H9 (cell line): Measurements from ENCODE around the gene SNRNP40. TPM values are rescaled to one million over a fixed set of nuclear protein-coding genes. Genes with fewer than 3 reads are reported as not detected.
A peak's percentile ranks its signal among the peaks of the same experiment; 100 is the strongest.

Experiments used
- DNase-seq: peaks from one replicate; pipeline ENCODE4 v3.0.0-alpha.2; 2017
- H2AFZ ChIP-seq: one replicate; pipeline ENCODE4 v1.6.1; 2013; ENCODE audit warnings: mild to moderate bottlenecking, low read length, control low read depth, moderate library complexity
- H2AK5ac ChIP-seq: 2 replicates; pipeline ENCODE4 v1.6.1; 2013; ENCODE audit warnings: low read length, control low read depth, mixed read lengths; ENCODE audit not compliant: insufficient read length
- H2BK120ac ChIP-seq: one replicate; pipeline ENCODE4 v1.6.1; 2013; ENCODE audit warnings: low read depth, mild to moderate bottlenecking, low read length, control low read depth, inconsistent platforms; ENCODE audit not compliant: poor library complexity, severe bottlenecking
- H2BK12ac ChIP-seq: 2 replicates; pipeline ENCODE4 v1.6.1; 2013; ENCODE audit warnings: low read length, control low read depth, mixed read lengths, low read depth; ENCODE audit not compliant: insufficient read length
- H2BK15ac ChIP-seq: 2 replicates; pipeline ENCODE4 v1.6.1; 2013; ENCODE audit warnings: low read depth, low read length, control low read depth
- H2BK20ac ChIP-seq: one replicate; pipeline ENCODE4 v1.6.1; 2013; ENCODE audit warnings: low read depth, mild to moderate bottlenecking, low read length, control low read depth, inconsistent platforms; ENCODE audit not compliant: poor library complexity, severe bottlenecking
- H2BK5ac ChIP-seq: 2 replicates; pipeline ENCODE4 v1.6.1; 2013; ENCODE audit warnings: low read length, control low read depth, mixed read lengths; ENCODE audit not compliant: insufficient read length
- H3K14ac ChIP-seq: 2 replicates; pipeline ENCODE4 v1.6.1; 2013; ENCODE audit warnings: low read length, control low read depth; ENCODE audit not compliant: insufficient read depth
- H3K18ac ChIP-seq: 2 replicates; pipeline ENCODE4 v1.6.1; 2013; ENCODE audit warnings: low read depth, mild to moderate bottlenecking, mixed read lengths, low read length, control low read depth; ENCODE audit not compliant: insufficient read length
- H3K23ac ChIP-seq: 2 replicates; pipeline ENCODE4 v1.6.1; 2013; ENCODE audit warnings: low read length, control low read depth, mixed read lengths, low read depth; ENCODE audit not compliant: insufficient read length
- H3K23me2 ChIP-seq: 2 replicates; pipeline ENCODE4 v1.6.1; 2013; ENCODE audit warnings: low read depth, mild to moderate bottlenecking, mixed read lengths, low read length, control low read depth; ENCODE audit not compliant: insufficient read length, poor library complexity, severe bottlenecking
- H3K27ac ChIP-seq: 2 replicates; pipeline ENCODE4 v1.5.1; 2013; ENCODE audit warnings: low read length, control low read depth, mixed read lengths, low read depth; ENCODE audit not compliant: insufficient read length
- H3K27me3 ChIP-seq: 2 replicates; pipeline ENCODE4 v1.6.1; 2013; ENCODE audit warnings: low read length, control low read depth, inconsistent platforms; ENCODE audit not compliant: insufficient read depth
- H3K4ac ChIP-seq: 2 replicates; pipeline ENCODE4 v1.6.1; 2013; ENCODE audit warnings: low read depth, mild to moderate bottlenecking, control low read depth, inconsistent platforms, low read length, moderate library complexity
- H3K4me1 ChIP-seq: 2 replicates; pipeline ENCODE4 v1.6.1; 2013; ENCODE audit warnings: low read length, control low read depth, inconsistent platforms; ENCODE audit not compliant: insufficient read depth
- H3K4me2 ChIP-seq: 2 replicates; pipeline ENCODE4 v1.6.1; 2013; ENCODE audit warnings: low read length, control low read depth, mixed read lengths; ENCODE audit not compliant: insufficient read length, insufficient read depth
- H3K56ac ChIP-seq: 2 replicates; pipeline ENCODE4 v1.6.1; 2013; ENCODE audit warnings: low read depth, mild to moderate bottlenecking, mixed read lengths, low read length, control low read depth; ENCODE audit not compliant: insufficient read length
- H3K79me1 ChIP-seq: 2 replicates; pipeline ENCODE4 v1.6.1; 2013; ENCODE audit warnings: low read depth, mild to moderate bottlenecking, moderate library complexity, low read length, control low read depth, inconsistent platforms; ENCODE audit not compliant: insufficient read depth, poor library complexity, severe bottlenecking
- H3K79me2 ChIP-seq: 2 replicates; pipeline ENCODE4 v1.6.1; 2013; ENCODE audit warnings: low read length, control low read depth, inconsistent platforms; ENCODE audit not compliant: insufficient read depth
- H3K9ac ChIP-seq: 2 replicates; pipeline ENCODE4 v1.6.1; 2013; ENCODE audit warnings: low read length, control low read depth, mixed read lengths; ENCODE audit not compliant: insufficient read length; ENCODE audit errors: extremely low read depth
- H3K9me3 ChIP-seq: one replicate; pipeline ENCODE4 v1.6.1; 2013; ENCODE audit warnings: low read depth, low read length, inconsistent platforms; ENCODE audit not compliant: control insufficient read depth
- H3T11ph ChIP-seq: one replicate; pipeline ENCODE4 v1.6.1; 2013; ENCODE audit warnings: mild to moderate bottlenecking, low read length, control low read depth, inconsistent platforms
- H4K20me1 ChIP-seq: one replicate; pipeline ENCODE4 v1.6.1; 2013; ENCODE audit not compliant: control insufficient read depth, insufficient read length, insufficient read depth
- H4K5ac ChIP-seq: 2 replicates; pipeline ENCODE4 v1.6.1; 2013; ENCODE audit warnings: low read depth, mild to moderate bottlenecking, mixed read lengths, low read length, control low read depth; ENCODE audit not compliant: insufficient read length
- H4K8ac ChIP-seq: replicated peaks from 2 replicates; pipeline ENCODE4 v1.6.1; 2013; ENCODE audit warnings: low read length, control low read depth, mixed read lengths, low read depth; ENCODE audit not compliant: insufficient read length
- H4K91ac ChIP-seq: 2 replicates; pipeline ENCODE4 v1.6.1; 2013; ENCODE audit warnings: low read depth, mild to moderate bottlenecking, moderate library complexity, mixed read lengths, low read length, control low read depth; ENCODE audit not compliant: insufficient read length
- H3K27ac Mint-ChIP-seq, 3 experiments: 2 replicates in 2 of 3; 3 replicates in 1 of 3; pipeline ENCODE4 v1.8.0; 2020 to 2021; ENCODE audit warnings: mixed read lengths in 3 of 3, mild to moderate bottlenecking in 1 of 3, moderate library complexity in 1 of 3
- H3K27me3 Mint-ChIP-seq: 2 replicates; pipeline ENCODE4 v1.8.0; 2021; ENCODE audit warnings: low read depth, mild to moderate bottlenecking, moderate library complexity, mixed read lengths
- H3K36me3 Mint-ChIP-seq, 3 experiments: 2 replicates in 2 of 3; 3 replicates in 1 of 3; pipeline ENCODE4 v1.8.0; 2020 to 2021; ENCODE audit warnings: low read depth in 3 of 3, mixed read lengths in 3 of 3; ENCODE audit not compliant: insufficient read depth in 1 of 3
- H3K4me1 Mint-ChIP-seq, 2 experiments: 2 replicates each; pipeline ENCODE4 v1.8.0; 2020; ENCODE audit warnings: mixed read lengths in 2 of 2
- H3K4me3 Mint-ChIP-seq, 2 experiments: 2 replicates in 1 of 2; 3 replicates in 1 of 2; pipeline ENCODE4 v1.8.0; 2020 to 2021; ENCODE audit warnings: mild to moderate bottlenecking in 2 of 2, mixed read lengths in 2 of 2, moderate library complexity in 1 of 2
- H3K9me3 Mint-ChIP-seq, 2 experiments: 2 replicates in 1 of 2; 3 replicates in 1 of 2; pipeline ENCODE4 v1.8.0; 2020; ENCODE audit warnings: mild to moderate bottlenecking in 2 of 2, mixed read lengths in 2 of 2, moderate library complexity in 1 of 2
- CTCF ChIP-seq: fragments of 200-600 bp; sonication (generic); conservative IDR thresholded peaks from 3 replicates; pipeline ENCODE4 v1.8.0; 2021; ENCODE audit warnings: antibody characterized with exemption, mild to moderate bottlenecking
- WGBS: extraction: QIAGEN DNeasy Blood & Tissue Kit; methylation state at CpG from one replicate; pipeline ENCODE4 v1.1.7; 2013; ENCODE audit warnings: missing lambda C conversion rate, low lambda C conversion rate, mixed read lengths; ENCODE audit not compliant: insufficient read length; ENCODE audit errors: extremely low coverage; 5-methylcytosine and 5-hydroxymethylcytosine counted together
- total RNA-seq: library from RNA; stranded (reverse); gene quantifications from 2 replicates; pipeline ENCODE4 v1.2.1, GENCODE V29; 2021

SNRNP40 gene
- total RNA-seq, 1 experiment from 2014 or later = 132 TPM

GRCh38 chr1:31214316-31215064, 82.1 kb downstream of the SNRNP40 start:
- H3K23me2 ChIP-seq = no peaks in the 10 kb centered on the region
- H4K20me1 ChIP-seq = no peaks in the 10 kb centered on the region

More at GRCh38 chr1:31214316-31215064, 82.1 kb downstream of the SNRNP40 start:
- H3K4me2 ChIP-seq = no peak overlapping the region
- H2BK120ac ChIP-seq = no peak overlapping the region
- no peak overlapping the region for H2AK5ac ChIP-seq
- H2BK15ac ChIP-seq = no peak overlapping the region; the same call in 1 of the 2 replicates
- no peaks in the 10 kb centered on the region for H3K27me3 ChIP-seq
- DNase-seq = peak; percentile 85
- Mint-ChIP-seq H3K36me3 (no peaks in the 10 kb centered on the region), H3K27me3 (no peaks in the 10 kb centered on the region; the same call in 1 of the 2 replicates), H3K9me3 (no peaks in the 10 kb centered on the region), H3K27ac (no peak overlapping the region), H3K4me3 (no peak overlapping the region), H3K4me1 (peaks cover 15 to 21% of the 10 kb centered on the region in 2 experiments)
- no peaks in the 10 kb centered on the region for H3K9me3 ChIP-seq
- H3K56ac ChIP-seq = no peak overlapping the region
- no peak overlapping the region for H3K18ac ChIP-seq
- H2BK20ac ChIP-seq = no peak overlapping the region
- H3K27ac ChIP-seq = no peak overlapping the region
- no peaks in the 10 kb centered on the region; the same call in 1 of the 2 replicates for H3K4me1 ChIP-seq
- no peak overlapping the region for H2BK12ac ChIP-seq
- H4K8ac ChIP-seq = no peak overlapping the region
- H2AFZ ChIP-seq = no peak overlapping the region
- H3K14ac ChIP-seq = no peak overlapping the region
- no peak overlapping the region for H3K4ac ChIP-seq
- H3K9ac ChIP-seq = no peak overlapping the region
- peak; percentile 69 for TF ChIP-seq CTCF
- no peak overlapping the region for H3K23ac ChIP-seq
- no CpG with 5 or more reads among the region's 12 CpGs for WGBS
- H4K5ac ChIP-seq = no peak overlapping the region
- no peaks in the 10 kb centered on the region for H3K79me1 ChIP-seq
- H2BK5ac ChIP-seq = no peak overlapping the region
- no peaks in the 10 kb centered on the region; the same call in 1 of the 2 replicates for H3K79me2 ChIP-seq
- H4K91ac ChIP-seq = no peak overlapping the region
- no peak overlapping the region for H3T11ph ChIP-seq

Other genes starting within 250 kb of the SNRNP40 start
- 158 and 164 TPM in 2 replicates for gene PUM1, start 231.1 kb downstream of the SNRNP40 start, total RNA-seq
- gene NKAIN1, start 56.9 kb downstream of the SNRNP40 start, total RNA-seq = 24.0 and 25.6 TPM in 2 replicates
- 47.7 and 50.4 TPM in 2 replicates for gene ZCCHC17, start 244 bp upstream of the SNRNP40 start, total RNA-seq
- 9.0 and 10.2 TPM in 2 replicates for gene FABP3, start 76.3 kb upstream of the SNRNP40 start, total RNA-seq
- 14.1 and 14.7 TPM in 2 replicates for gene SERINC2, start 116.4 kb upstream of the SNRNP40 start, total RNA-seq